ENCODE data around the gene KLHL3. TPM values are rescaled to one million over a fixed set of nuclear protein-coding genes. Genes with fewer than 3 reads are reported as not detected.

The KLHL3 gene
- total RNA-seq, 1 experiment from 2014 or later: 15.7 TPM

- TF ChIP-seq, protein P1, sequence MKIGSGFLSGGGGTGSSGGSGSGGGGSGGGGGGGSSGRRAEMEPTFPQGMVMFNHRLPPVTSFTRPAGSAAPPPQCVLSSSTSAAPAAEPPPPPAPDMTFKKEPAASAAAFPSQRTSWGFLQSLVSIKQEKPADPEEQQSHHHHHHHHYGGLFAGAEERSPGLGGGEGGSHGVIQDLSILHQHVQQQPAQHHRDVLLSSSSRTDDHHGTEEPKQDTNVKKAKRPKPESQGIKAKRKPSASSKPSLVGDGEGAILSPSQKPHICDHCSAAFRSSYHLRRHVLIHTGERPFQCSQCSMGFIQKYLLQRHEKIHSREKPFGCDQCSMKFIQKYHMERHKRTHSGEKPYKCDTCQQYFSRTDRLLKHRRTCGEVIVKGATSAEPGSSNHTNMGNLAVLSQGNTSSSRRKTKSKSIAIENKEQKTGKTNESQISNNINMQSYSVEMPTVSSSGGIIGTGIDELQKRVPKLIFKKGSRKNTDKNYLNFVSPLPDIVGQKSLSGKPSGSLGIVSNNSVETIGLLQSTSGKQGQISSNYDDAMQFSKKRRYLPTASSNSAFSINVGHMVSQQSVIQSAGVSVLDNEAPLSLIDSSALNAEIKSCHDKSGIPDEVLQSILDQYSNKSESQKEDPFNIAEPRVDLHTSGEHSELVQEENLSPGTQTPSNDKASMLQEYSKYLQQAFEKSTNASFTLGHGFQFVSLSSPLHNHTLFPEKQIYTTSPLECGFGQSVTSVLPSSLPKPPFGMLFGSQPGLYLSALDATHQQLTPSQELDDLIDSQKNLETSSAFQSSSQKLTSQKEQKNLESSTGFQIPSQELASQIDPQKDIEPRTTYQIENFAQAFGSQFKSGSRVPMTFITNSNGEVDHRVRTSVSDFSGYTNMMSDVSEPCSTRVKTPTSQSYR (CRISPR knock-in tag; IDR thresholded peaks at IDR 0.05): no peak
- TF ChIP-seq ATF1 (CRISPR knock-in tag; IDR thresholded peaks at IDR 0.05) (no peak), ZNF232 (CRISPR knock-in tag; IDR thresholded peaks at IDR 0.05) (no peak), ZNF423 (CRISPR knock-in tag; IDR thresholded peaks at IDR 0.05) (no peak), CREB1 (CRISPR knock-in tag; IDR thresholded peaks at IDR 0.05) (no peak), JUN (CRISPR knock-in tag; IDR thresholded peaks at IDR 0.05) (no peak), ATF2 (CRISPR knock-in tag; IDR thresholded peaks at IDR 0.05; ENCODE audit: borderline replicate concordance, low read depth) (no peak), ZNF512 (CRISPR knock-in tag; IDR thresholded peaks at IDR 0.05; ENCODE audit: borderline replicate concordance) (no peak), MYBL2 (CRISPR knock-in tag; IDR thresholded peaks at IDR 0.05) (no peak), ESRRA (CRISPR knock-in tag; IDR thresholded peaks at IDR 0.05; ENCODE audit: borderline replicate concordance) (no peak), STAT6 (CRISPR knock-in tag; conservative IDR thresholded peaks at IDR 0.05; ENCODE audit: low read depth) (no peak)
- TF ChIP-seq, protein P2, sequence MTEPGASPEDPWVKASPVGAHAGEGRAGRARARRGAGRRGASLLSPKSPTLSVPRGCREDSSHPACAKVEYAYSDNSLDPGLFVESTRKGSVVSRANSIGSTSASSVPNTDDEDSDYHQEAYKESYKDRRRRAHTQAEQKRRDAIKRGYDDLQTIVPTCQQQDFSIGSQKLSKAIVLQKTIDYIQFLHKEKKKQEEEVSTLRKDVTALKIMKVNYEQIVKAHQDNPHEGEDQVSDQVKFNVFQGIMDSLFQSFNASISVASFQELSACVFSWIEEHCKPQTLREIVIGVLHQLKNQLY (CRISPR knock-in tag; IDR thresholded peaks at IDR 0.05): no peak
- TF ChIP-seq, protein P3, sequence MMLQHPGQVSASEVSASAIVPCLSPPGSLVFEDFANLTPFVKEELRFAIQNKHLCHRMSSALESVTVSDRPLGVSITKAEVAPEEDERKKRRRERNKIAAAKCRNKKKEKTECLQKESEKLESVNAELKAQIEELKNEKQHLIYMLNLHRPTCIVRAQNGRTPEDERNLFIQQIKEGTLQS (CRISPR knock-in tag; conservative IDR thresholded peaks at IDR 0.05): no peak
Measured at GRCh38 chr5:137632716-137633115, 103.2 kb downstream of the KLHL3 start (continued).

DNA sequence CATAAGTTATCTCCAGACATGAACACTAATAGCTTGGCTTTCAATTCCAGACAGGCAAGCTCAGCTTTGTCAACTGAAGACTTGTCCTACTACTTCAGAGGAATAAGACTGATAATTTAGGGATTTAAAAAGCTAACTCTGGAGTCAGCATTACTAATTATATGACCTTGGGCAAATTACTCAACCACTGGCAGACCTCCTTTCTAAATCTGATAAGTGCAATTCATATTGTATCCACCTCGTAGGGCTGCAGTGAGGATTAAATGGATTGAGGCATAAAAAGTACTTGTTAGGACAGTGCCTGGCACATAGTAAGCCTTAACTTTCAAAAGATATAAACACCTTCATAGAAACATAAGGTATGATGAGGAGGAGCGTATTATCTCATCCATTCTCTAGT, 104.4 kb downstream of the KLHL3 start:
- Mint-ChIP-seq H3K4me1 (peaks cover 14% of the 10 kb centered on the region), H3K36me3 (no peaks in the 10 kb centered on the region), H3K27me3 (ENCODE audit: low read depth) (no peaks in the 10 kb centered on the region), H3K27ac (no peak overlapping the region), H3K9me3 (no peaks in the 10 kb centered on the region), H3K4me3 (no peak overlapping the region)
- POLR2A ChIA-PET: no interaction called here
- ATAC-seq (no peak), DNase-seq (ENCODE audit: low spot score) (no peak)
- CTCF ChIA-PET: interaction anchor here (0.7 to 3.5 kb wide), 5 partner anchors 29 to 311 kb away, joined by 3 to 135 read pairs (median 12); no protein-coding TSS in a partner anchor
- TF ChIP-seq ERG (CRISPR knock-in tag; IDR thresholded peaks at IDR 0.05) (no peak), TEAD1 (CRISPR knock-in tag; IDR thresholded peaks at IDR 0.05) (no peak), ZNF138 (CRISPR knock-in tag; conservative IDR thresholded peaks at IDR 0.05) (no peak), ELF4 (CRISPR knock-in tag; IDR thresholded peaks at IDR 0.05; ENCODE audit: low read depth) (no peak), KAT7 (CRISPR knock-in tag; IDR thresholded peaks at IDR 0.05; ENCODE audit: borderline replicate concordance) (no peak), PRDM15 (CRISPR knock-in tag; IDR thresholded peaks at IDR 0.05) (no peak), GTF2I (CRISPR knock-in tag; conservative IDR thresholded peaks at IDR 0.05) (no peak), CREM (CRISPR knock-in tag; IDR thresholded peaks at IDR 0.05) (no peak)
